Upper lobe of left lung (tissue), 4 donors: ENCODE results near the gene PTPRD.

ENCODE experiments used
- EP300 ChIP-seq, 4 donors: sonication (generic); formaldehyde crosslinking; IDR thresholded peaks; one replicate each; pipeline ENCODE4 v1.5.1; 2017; ENCODE audit warnings: antibody characterized with exemption in 4 of 4, control low read depth in 2 of 4
- POLR2A ChIP-seq, 4 donors: fragments of 450-650 bp; IDR thresholded peaks; one replicate each; pipeline ENCODE4 v1.5.1; 2016 to 2017; ENCODE audit warnings: antibody characterized with exemption in 4 of 4, mild to moderate bottlenecking in 2 of 4
- TF ChIP-seq, protein P1 (sequence below), 6 experiments: fragments of 450-650 bp in 4 of 6; fragments of 200-600 bp in 2 of 6; sonication (generic) in 2 of 6; IDR thresholded peaks; one replicate each; pipeline ENCODE4 v1.5.1; 2016 to 2019; ENCODE audit warnings: antibody characterized with exemption in 6 of 6

- TF ChIP-seq, protein P1, sequence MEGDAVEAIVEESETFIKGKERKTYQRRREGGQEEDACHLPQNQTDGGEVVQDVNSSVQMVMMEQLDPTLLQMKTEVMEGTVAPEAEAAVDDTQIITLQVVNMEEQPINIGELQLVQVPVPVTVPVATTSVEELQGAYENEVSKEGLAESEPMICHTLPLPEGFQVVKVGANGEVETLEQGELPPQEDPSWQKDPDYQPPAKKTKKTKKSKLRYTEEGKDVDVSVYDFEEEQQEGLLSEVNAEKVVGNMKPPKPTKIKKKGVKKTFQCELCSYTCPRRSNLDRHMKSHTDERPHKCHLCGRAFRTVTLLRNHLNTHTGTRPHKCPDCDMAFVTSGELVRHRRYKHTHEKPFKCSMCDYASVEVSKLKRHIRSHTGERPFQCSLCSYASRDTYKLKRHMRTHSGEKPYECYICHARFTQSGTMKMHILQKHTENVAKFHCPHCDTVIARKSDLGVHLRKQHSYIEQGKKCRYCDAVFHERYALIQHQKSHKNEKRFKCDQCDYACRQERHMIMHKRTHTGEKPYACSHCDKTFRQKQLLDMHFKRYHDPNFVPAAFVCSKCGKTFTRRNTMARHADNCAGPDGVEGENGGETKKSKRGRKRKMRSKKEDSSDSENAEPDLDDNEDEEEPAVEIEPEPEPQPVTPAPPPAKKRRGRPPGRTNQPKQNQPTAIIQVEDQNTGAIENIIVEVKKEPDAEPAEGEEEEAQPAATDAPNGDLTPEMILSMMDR (IDR thresholded peaks at IDR 0.05), result no peak
- TF ChIP-seq POLR2A (IDR thresholded peaks at IDR 0.05) (no peak), EP300 (IDR thresholded peaks at IDR 0.05) (no peak)
Measured at GRCh38 chr9:8649807-8650206, 1963.0 kb downstream of the PTPRD start.
